Neuronal stem cell (in vitro differentiated cells): ENCODE results near the gene ZBTB26.

Experiments
- DNase-seq: peaks from one replicate; pipeline ENCODE4 v3.0.0-alpha.2; 2013; ENCODE audit warnings: low spot score
- H2AFZ ChIP-seq: one replicate; pipeline ENCODE4 v1.6.1; 2013; ENCODE audit warnings: mild to moderate bottlenecking, low read length, inconsistent platforms
- H2AK5ac ChIP-seq: 2 replicates; pipeline ENCODE4 v1.6.1; 2013; ENCODE audit warnings: low read depth, mild to moderate bottlenecking, inconsistent platforms, low read length, moderate library complexity, mixed read lengths
- H2BK120ac ChIP-seq: 2 replicates; pipeline ENCODE4 v1.6.1; 2013; ENCODE audit warnings: low read depth, mild to moderate bottlenecking, inconsistent platforms, low read length, moderate library complexity, mixed read lengths
- H2BK12ac ChIP-seq: one replicate; pipeline ENCODE4 v1.6.1; 2013; ENCODE audit warnings: low read length, inconsistent platforms
- H2BK15ac ChIP-seq: 2 replicates; pipeline ENCODE4 v1.6.1; 2013; ENCODE audit warnings: mild to moderate bottlenecking, low read length, inconsistent platforms, mixed read lengths
- H2BK5ac ChIP-seq: one replicate; pipeline ENCODE4 v1.6.1; 2013; ENCODE audit warnings: inconsistent platforms, mild to moderate bottlenecking, low read length, moderate library complexity
- H3K14ac ChIP-seq: one replicate; pipeline ENCODE4 v1.6.1; 2013; ENCODE audit warnings: low read length, inconsistent platforms
- H3K18ac ChIP-seq: 2 replicates; pipeline ENCODE4 v1.6.1; 2013; ENCODE audit warnings: low read length, inconsistent platforms
- H3K23ac ChIP-seq: 2 replicates; pipeline ENCODE4 v1.6.1; 2013; ENCODE audit warnings: low read depth, mild to moderate bottlenecking, mixed read lengths, low read length, inconsistent platforms; ENCODE audit not compliant: poor library complexity
- H3K27ac ChIP-seq: replicated peaks from 3 replicates; pipeline ENCODE4 v1.5.1; 2013; ENCODE audit warnings: low read length, inconsistent platforms
- H3K27me3 ChIP-seq, 3 experiments: 2 replicates each; pipeline ENCODE4 v1.6.1; 2013; ENCODE audit warnings: low read length in 3 of 3, mild to moderate bottlenecking in 2 of 3, inconsistent platforms in 1 of 3, low read depth in 1 of 3, mixed read lengths in 1 of 3, moderate library complexity in 1 of 3; ENCODE audit not compliant: control insufficient read depth in 3 of 3, insufficient read depth in 3 of 3
- H3K36me3 ChIP-seq, 2 donors: replicated peaks in 1 of 2; 2 replicates each; pipeline ENCODE4 v1.6.1; 2013; ENCODE audit warnings: low read length in 2 of 2; ENCODE audit not compliant: control insufficient read depth in 2 of 2, insufficient read depth in 2 of 2
- H3K4ac ChIP-seq: 2 replicates; pipeline ENCODE4 v1.6.1; 2013; ENCODE audit warnings: inconsistent platforms, mild to moderate bottlenecking, low read length, moderate library complexity
- H3K4me1 ChIP-seq, 2 donors: 1 replicate in 1 of 2; 2 replicates in 1 of 2; pipeline ENCODE4 v1.6.1; 2013; ENCODE audit warnings: low read length in 2 of 2, low read depth in 1 of 2; ENCODE audit not compliant: control insufficient read depth in 2 of 2, insufficient read depth in 1 of 2
- H3K4me2 ChIP-seq: one replicate; pipeline ENCODE4 v1.6.1; 2013; ENCODE audit warnings: mild to moderate bottlenecking, low read length, inconsistent platforms; ENCODE audit not compliant: insufficient read depth, poor library complexity, severe bottlenecking
- H3K4me3 ChIP-seq, 2 donors: 2 replicates each; pipeline ENCODE4 v1.5.1; 2013; ENCODE audit warnings: low read length in 2 of 2, mild to moderate bottlenecking in 2 of 2, inconsistent platforms in 1 of 2, moderate library complexity in 1 of 2
- H3K79me1 ChIP-seq: one replicate; pipeline ENCODE4 v1.6.1; 2013; ENCODE audit warnings: low read depth, mild to moderate bottlenecking, inconsistent platforms, low read length, moderate library complexity
- H3K9ac ChIP-seq: one replicate; pipeline ENCODE4 v1.6.1; 2013; ENCODE audit warnings: mild to moderate bottlenecking, low read depth, low read length, inconsistent platforms; ENCODE audit not compliant: poor library complexity
- H3K9me3 ChIP-seq, 2 donors: replicated peaks in 1 of 2; 2 replicates each; pipeline versions ENCODE3 to v1.6.1; 2013; ENCODE audit warnings: low read length in 2 of 2, mild to moderate bottlenecking in 2 of 2, inconsistent platforms in 1 of 2, low read depth in 1 of 2, mixed read lengths in 1 of 2, moderate library complexity in 1 of 2; ENCODE audit not compliant: control insufficient read depth in 2 of 2, insufficient read depth in 1 of 2
- H4K8ac ChIP-seq: one replicate; pipeline ENCODE4 v1.6.1; 2013; ENCODE audit warnings: low read depth, mild to moderate bottlenecking, inconsistent platforms, low read length, moderate library complexity
- H4K91ac ChIP-seq: one replicate; pipeline ENCODE4 v1.6.1; 2013; ENCODE audit warnings: low read length, low read depth, mild to moderate bottlenecking, inconsistent platforms; ENCODE audit not compliant: poor library complexity
- WGBS, 2 donors: extraction: QIAGEN DNeasy Blood & Tissue Kit; methylation state at CpG; one replicate each; pipeline ENCODE4 v1.1.7; 2013; ENCODE audit warnings: missing lambda C conversion rate in 2 of 2, mixed read lengths in 1 of 2; ENCODE audit not compliant: insufficient read length in 2 of 2, insufficient replicate concordance in 1 of 2; ENCODE audit errors: extremely low coverage in 2 of 2; 5-methylcytosine and 5-hydroxymethylcytosine counted together

The ZBTB26 gene

GRCh38 chr9:122961139-122961538 lies 29.8 kb upstream of the ZBTB26 start:
- H3K9me3 ChIP-seq, result peaks cover 0 to 18% of the 10 kb centered on the region in 2 donors
- H3K23ac ChIP-seq, result no peak overlapping the region
- no peak overlapping the region for H2AFZ ChIP-seq
- no peaks in the 10 kb centered on the region for H3K27me3 ChIP-seq
- H4K8ac ChIP-seq, result no peak overlapping the region
- H3K18ac ChIP-seq, result no peak overlapping the region
- H3K4ac ChIP-seq, result no peak overlapping the region
- H4K91ac ChIP-seq, result no peak overlapping the region
- no peak overlapping the region for H2BK15ac ChIP-seq
- no peak for DNase-seq
- no peak overlapping the region for H3K27ac ChIP-seq
- no peak overlapping the region for H2BK120ac ChIP-seq
- no peak overlapping the region for H2BK5ac ChIP-seq
- no peaks in the 10 kb centered on the region for H3K79me1 ChIP-seq
- no peak overlapping the region for H3K9ac ChIP-seq
- H3K14ac ChIP-seq, result no peak overlapping the region
- H3K4me2 ChIP-seq, result no peak overlapping the region
- H3K4me3 ChIP-seq, result no peak overlapping the region
- peaks cover 0 to 89% of the 10 kb centered on the region in 2 donors for H3K36me3 ChIP-seq
- H2BK12ac ChIP-seq, result no peak overlapping the region
- H2AK5ac ChIP-seq, result no peak overlapping the region
- no CpG with 5 or more reads among the region's 1 CpG for WGBS, 2 donors
- no peaks in the 10 kb centered on the region for H3K4me1 ChIP-seq

GRCh38 chr9:122955961-122956360 lies 24.6 kb upstream of the ZBTB26 start:
- no peak overlapping the region for H3K18ac ChIP-seq
- H3K14ac ChIP-seq, result no peak overlapping the region
- no peak overlapping the region for H2BK120ac ChIP-seq
- H3K23ac ChIP-seq, result no peak overlapping the region
- H2BK12ac ChIP-seq, result no peak overlapping the region
- H3K4ac ChIP-seq, result no peak overlapping the region
- H2BK15ac ChIP-seq, result no peak overlapping the region
- no peak overlapping the region for H2AK5ac ChIP-seq
- no peak for DNase-seq
- H3K4me1 ChIP-seq, result no peaks in the 10 kb centered on the region
- H3K27me3 ChIP-seq, result no peaks in the 10 kb centered on the region
- no peak overlapping the region for H3K9ac ChIP-seq
- no peak overlapping the region for H3K27ac ChIP-seq
- H4K91ac ChIP-seq, result no peak overlapping the region
- no peak overlapping the region for H2BK5ac ChIP-seq
- no peak overlapping the region for H4K8ac ChIP-seq
- peaks cover 0 to 19% of the 10 kb centered on the region in 2 donors for H3K9me3 ChIP-seq
- H3K4me2 ChIP-seq, result no peak overlapping the region
- peaks cover 3% of the 10 kb centered on the region for H3K79me1 ChIP-seq
- no peak overlapping the region for H2AFZ ChIP-seq
- peaks cover 0 to 44% of the 10 kb centered on the region in 2 donors for H3K36me3 ChIP-seq
- H3K4me3 ChIP-seq, result no peak overlapping the region

GRCh38 chr9:122954253-122954691 lies 23.0 kb upstream of the ZBTB26 start:
- Histone ChIP-seq H2AK5ac (no peak overlapping the region), H3K4ac (no peak overlapping the region)

GRCh38 chr9:122951056-122951455 lies 19.7 kb upstream of the ZBTB26 start:
- no peak overlapping the region for H2AK5ac ChIP-seq
- H3K9me3 ChIP-seq, result peaks cover 0 to 5% of the 10 kb centered on the region in 2 donors
- no peak overlapping the region for H2BK5ac ChIP-seq
- no peak overlapping the region for H2AFZ ChIP-seq
- H3K4me3 ChIP-seq, result no peak overlapping the region
- no peaks in the 10 kb centered on the region for H3K27me3 ChIP-seq
- H3K4me2 ChIP-seq, result no peak overlapping the region
- H3K4me1 ChIP-seq, result peaks cover 3 to 10% of the 10 kb centered on the region in 2 donors
- H3K4ac ChIP-seq, result no peak overlapping the region
- peaks cover 3% of the 10 kb centered on the region for H3K79me1 ChIP-seq
- H3K23ac ChIP-seq, result no peak overlapping the region
- H3K9ac ChIP-seq, result no peak overlapping the region
- no peak overlapping the region for H4K91ac ChIP-seq
- no peak overlapping the region for H2BK12ac ChIP-seq
- 100% methylated on average over 1 of the region's 1 CpG; no CpG with 5 or more reads in 1 of the 2 donors for WGBS, 2 donors
- no peak overlapping the region for H2BK120ac ChIP-seq
- H3K27ac ChIP-seq, result no peak overlapping the region
- H3K36me3 ChIP-seq, result peaks cover 0 to 14% of the 10 kb centered on the region in 2 donors
- H2BK15ac ChIP-seq, result no peak overlapping the region
- H3K18ac ChIP-seq, result no peak overlapping the region
- H3K14ac ChIP-seq, result no peak overlapping the region
- no peak overlapping the region for H4K8ac ChIP-seq
- DNase-seq, result no peak

More at GRCh38 chr9:122954253-122954691, 23.0 kb upstream of the ZBTB26 start:
- no peak overlapping the region for H2BK15ac ChIP-seq
- H3K23ac ChIP-seq, result no peak overlapping the region
- no peak overlapping the region for H4K91ac ChIP-seq
- H2BK12ac ChIP-seq, result no peak overlapping the region
- no peak for DNase-seq
- no peaks in the 10 kb centered on the region for H3K27me3 ChIP-seq
- peaks cover 0 to 5% of the 10 kb centered on the region in 2 donors for H3K9me3 ChIP-seq
- no peak overlapping the region for H3K4me2 ChIP-seq
- H2BK120ac ChIP-seq, result no peak overlapping the region
- peaks cover 0 to 29% of the 10 kb centered on the region in 2 donors for H3K36me3 ChIP-seq
- H3K18ac ChIP-seq, result no peak overlapping the region
- no peak overlapping the region for H4K8ac ChIP-seq
- H2AFZ ChIP-seq, result no peak overlapping the region
- H3K4me3 ChIP-seq, result no peak overlapping the region
- peaks cover 1 to 3% of the 10 kb centered on the region in 2 donors for H3K4me1 ChIP-seq
- no peak overlapping the region for H3K9ac ChIP-seq
- no peak overlapping the region for H2BK5ac ChIP-seq
- no peak overlapping the region for H3K27ac ChIP-seq
- H3K79me1 ChIP-seq, result peaks cover 3% of the 10 kb centered on the region
- no peak overlapping the region for H3K14ac ChIP-seq
